ENCODE data around the gene ANO2.

Gene ANO2

GRCh38 chr12:5593086-5593485 lies 352.0 kb downstream of the ANO2 start:
- FAIRE-seq: no peak
- no peak for DNase-seq (ENCODE audit: insufficient read length, low spot score)

- FAIRE-seq (no peak), DNase-seq (ENCODE audit: insufficient read length, low spot score) (no peak)
Observed at GRCh38 chr12:5592310-5592709, 352.7 kb downstream of the ANO2 start.

- FAIRE-seq (no peak), DNase-seq (ENCODE audit: insufficient read length, low spot score) (no peak)
Observed at GRCh38 chr12:5590316-5590715, 354.7 kb downstream of the ANO2 start.

- FAIRE-seq (no peak), DNase-seq (ENCODE audit: insufficient read length, low spot score) (no peak)
Observed at GRCh38 chr12:5589054-5589453, 356.0 kb downstream of the ANO2 start.

GRCh38 chr12:5588591-5588990 lies 356.5 kb downstream of the ANO2 start:
- FAIRE-seq (no peak), DNase-seq (ENCODE audit: insufficient read length, low spot score) (no peak)

- DNase-seq (ENCODE audit: insufficient read length, low spot score): no peak
- no peak for FAIRE-seq
Observed at GRCh38 chr12:5588176-5588575, 356.9 kb downstream of the ANO2 start.

- FAIRE-seq (no peak), DNase-seq (ENCODE audit: insufficient read length, low spot score) (no peak)
Observed at GRCh38 chr12:5587711-5588121, 357.3 kb downstream of the ANO2 start.

GRCh38 chr12:5586201-5586600 lies 358.9 kb downstream of the ANO2 start:
- FAIRE-seq (no peak), DNase-seq (ENCODE audit: insufficient read length, low spot score) (no peak)

GRCh38 chr12:5585178-5585577 lies 359.9 kb downstream of the ANO2 start:
- DNase-seq (ENCODE audit: insufficient read length, low spot score) (no peak), FAIRE-seq (no peak)

- DNase-seq (ENCODE audit: insufficient read length, low spot score) (no peak), FAIRE-seq (no peak)
Observed at GRCh38 chr12:5584412-5585175, 360.5 kb downstream of the ANO2 start.

GRCh38 chr12:5582541-5582940 lies 362.5 kb downstream of the ANO2 start:
- DNase-seq (ENCODE audit: insufficient read length, low spot score) (no peak), FAIRE-seq (no peak)

- DNase-seq (ENCODE audit: insufficient read length, low spot score) (no peak), FAIRE-seq (no peak)
Observed at GRCh38 chr12:5582018-5582417, 363.0 kb downstream of the ANO2 start.

- DNase-seq (ENCODE audit: insufficient read length, low spot score) (no peak), FAIRE-seq (no peak)
Observed at GRCh38 chr12:5581616-5582015, 363.4 kb downstream of the ANO2 start.

- no peak for FAIRE-seq
- no peak for DNase-seq (ENCODE audit: insufficient read length, low spot score)
Observed at GRCh38 chr12:5581019-5581418, 364.0 kb downstream of the ANO2 start.

GRCh38 chr12:5578775-5579174 lies 366.3 kb downstream of the ANO2 start:
- DNase-seq (ENCODE audit: insufficient read length, low spot score) (no peak), FAIRE-seq (no peak)

- DNase-seq (ENCODE audit: insufficient read length, low spot score) (no peak), FAIRE-seq (no peak)
Observed at GRCh38 chr12:5577741-5578140, 367.3 kb downstream of the ANO2 start.

GRCh38 chr12:5577211-5577612 lies 367.8 kb downstream of the ANO2 start:
- DNase-seq (ENCODE audit: insufficient read length, low spot score) (no peak), FAIRE-seq (no peak)

GRCh38 chr12:5575987-5576386 lies 369.1 kb downstream of the ANO2 start:
- FAIRE-seq: no peak
- DNase-seq (ENCODE audit: insufficient read length, low spot score): no peak

- DNase-seq (ENCODE audit: insufficient read length, low spot score) (no peak), FAIRE-seq (no peak)
Observed at GRCh38 chr12:5575232-5575631, 369.8 kb downstream of the ANO2 start.

- no peak for FAIRE-seq
- no peak for DNase-seq (ENCODE audit: insufficient read length, low spot score)
Observed at GRCh38 chr12:5573390-5573789, 371.7 kb downstream of the ANO2 start.

GRCh38 chr12:5571115-5571514 lies 373.9 kb downstream of the ANO2 start:
- FAIRE-seq: no peak
- DNase-seq (ENCODE audit: insufficient read length, low spot score): no peak

GRCh38 chr12:5570416-5570815 lies 374.6 kb downstream of the ANO2 start:
- DNase-seq (ENCODE audit: insufficient read length, low spot score) (no peak), FAIRE-seq (no peak)
